ENCODE data around the gene DENND2A.
"Not testable (repeated sequence)": the region's sequence is repeated elsewhere in the genome, so short reads cannot be mapped to it uniquely, and the experiment has no call there.

The DENND2A gene

GRCh38 chr7:140551355-140552239 lies 89.0 kb downstream of the DENND2A start:
- no peak for DNase-seq (ENCODE audit: low read depth, low spot score)

DNA sequence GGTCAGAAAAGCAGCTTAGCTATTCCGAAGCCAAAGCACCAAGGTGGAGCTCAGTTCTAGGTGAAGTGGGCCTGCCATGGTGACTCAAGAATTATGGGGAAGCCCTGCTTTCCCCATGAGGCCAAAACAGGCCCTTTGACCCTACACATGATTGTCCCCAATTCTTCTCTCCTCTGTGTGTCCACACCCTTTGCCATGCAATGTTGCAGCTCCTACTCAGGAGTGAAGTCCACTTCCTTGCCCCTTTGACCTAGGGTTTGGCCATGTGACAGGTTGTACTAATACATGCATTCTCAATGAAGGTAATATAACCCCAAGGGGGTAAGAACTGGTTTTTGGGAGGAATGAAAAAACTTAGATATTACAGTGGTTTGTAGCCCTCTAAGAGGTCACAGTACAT lies 93.7 kb downstream of the DENND2A start:
- no peak for DNase-seq (ENCODE audit: low read depth, low spot score)

- DNase-seq (ENCODE audit: low read depth, low spot score): no peak
Measured at GRCh38 chr7:140544388-140544826, 96.2 kb downstream of the DENND2A start.

DNA sequence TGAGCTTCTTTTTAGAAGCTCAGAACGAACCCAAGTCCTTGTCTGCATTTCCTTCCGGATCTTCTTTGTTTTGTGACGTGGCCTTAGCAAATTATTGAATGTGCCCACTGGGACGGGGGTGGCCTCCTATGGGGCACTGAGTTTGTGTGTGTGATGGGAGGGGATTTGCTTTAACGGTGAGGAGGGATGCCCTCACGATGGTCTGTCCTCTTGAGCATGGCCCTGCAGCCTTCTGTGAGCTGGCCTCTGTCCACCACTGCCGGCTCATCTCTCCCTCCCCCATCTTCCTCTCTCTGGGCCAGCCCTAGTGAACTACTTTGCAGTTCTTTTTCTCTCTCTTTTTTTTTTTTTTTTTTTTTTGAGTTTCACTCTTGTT lies 98.4 kb downstream of the DENND2A start:
- peak; percentile 5 for DNase-seq (ENCODE audit: low read depth, low spot score)

GRCh38 chr7:140541513-140542227 lies 98.9 kb downstream of the DENND2A start:
- peak; percentile 85 for DNase-seq (ENCODE audit: low read depth, low spot score)

- no peak for DNase-seq (ENCODE audit: low read depth, low spot score)
Measured at GRCh38 chr7:140541176-140541512, 99.5 kb downstream of the DENND2A start.

DNA sequence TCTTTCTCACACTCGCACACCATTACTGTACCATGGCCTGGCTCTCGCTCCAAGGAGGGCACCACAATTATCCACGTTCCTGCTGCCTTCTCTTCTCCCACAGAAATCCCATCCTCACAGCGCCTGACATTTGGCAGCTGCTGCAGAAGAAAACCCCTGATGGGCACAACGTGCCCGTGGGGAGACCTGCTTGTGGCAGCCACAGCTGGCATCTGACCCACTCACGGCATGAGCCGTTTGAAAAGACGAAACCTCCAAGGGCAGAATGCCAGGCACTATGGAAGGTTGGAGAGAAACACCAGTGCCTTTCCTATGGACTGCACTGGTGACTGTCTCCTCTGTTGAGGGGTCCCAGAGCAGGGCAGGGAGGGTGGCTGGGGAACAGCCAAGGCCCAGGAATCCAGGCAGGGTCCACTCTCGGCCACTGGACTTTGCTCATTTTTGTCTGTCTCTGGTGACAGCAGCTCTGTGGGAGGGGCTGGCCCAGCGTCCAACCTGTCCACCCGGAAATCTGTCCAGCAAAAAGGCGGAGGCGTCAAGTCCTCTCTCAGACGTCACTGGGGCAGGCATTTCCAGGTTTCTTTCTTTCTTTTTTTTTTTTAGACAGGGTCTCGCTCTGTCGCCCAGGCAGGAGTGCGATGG lies 100.4 kb downstream of the DENND2A start:
- DNase-seq (ENCODE audit: low read depth, low spot score): no peak

GRCh38 chr7:140539461-140539860 lies 101.2 kb downstream of the DENND2A start:
- DNase-seq (ENCODE audit: low read depth, low spot score): no peak

DNA sequence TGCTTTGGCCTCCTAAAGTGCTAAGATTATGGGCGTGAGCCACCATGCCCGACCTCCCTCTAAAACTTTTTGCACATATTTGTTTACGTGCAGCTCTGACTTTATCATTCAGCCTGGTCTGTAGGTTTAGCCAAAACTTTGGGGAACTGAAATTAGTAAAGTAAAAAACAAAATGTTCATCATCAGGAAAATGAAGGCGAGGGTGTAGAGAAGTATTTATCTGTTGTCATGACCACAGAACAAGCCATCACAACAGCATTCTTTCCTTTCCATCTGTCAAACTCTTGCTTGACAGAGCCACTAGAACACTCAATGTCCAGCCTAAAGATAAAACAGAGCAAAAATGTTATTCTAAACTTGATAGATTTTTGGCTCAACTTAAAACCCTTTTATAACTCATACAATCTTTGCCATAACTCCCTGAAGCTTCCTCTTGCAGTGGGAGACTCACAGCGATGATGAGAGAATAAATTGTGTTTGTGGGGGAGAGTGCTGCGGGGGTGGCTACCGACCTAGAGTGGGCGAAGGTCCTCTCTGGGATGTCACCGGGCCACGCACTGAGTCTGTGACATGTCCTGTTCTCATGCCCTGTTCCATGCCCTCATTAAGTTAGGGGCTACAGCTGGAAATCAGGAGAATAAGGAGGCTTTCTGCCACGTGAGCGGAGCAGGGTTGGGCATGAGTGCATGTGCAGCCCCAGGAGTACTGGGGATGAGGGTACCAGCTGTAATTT lies 102.7 kb downstream of the DENND2A start:
- DNase-seq (ENCODE audit: low read depth, low spot score): no peak

DNA sequence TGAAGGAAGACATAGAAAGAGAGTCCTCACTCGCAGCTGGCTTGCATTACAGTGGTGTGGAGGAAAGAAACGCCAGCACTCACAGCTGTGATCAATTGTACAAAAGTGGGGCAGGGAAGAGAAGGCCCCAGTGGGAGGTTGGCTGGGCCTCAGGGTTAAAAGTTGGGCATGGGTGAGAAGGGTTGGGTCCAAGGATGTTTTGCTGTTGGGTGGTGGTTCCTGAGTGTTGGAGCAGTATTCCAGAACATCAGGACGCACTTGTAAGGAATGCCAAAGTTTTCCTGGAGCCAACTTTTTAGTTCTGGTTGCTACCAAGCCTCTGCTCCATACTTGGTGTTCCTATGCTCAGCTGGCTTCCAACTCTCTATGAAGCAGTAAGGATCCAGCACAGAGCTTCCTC lies 105.9 kb downstream of the DENND2A start:
- no peak for DNase-seq (ENCODE audit: low read depth, low spot score)

- DNase-seq (ENCODE audit: low read depth, low spot score): peak; percentile 34
Measured at GRCh38 chr7:140533394-140533872, 107.2 kb downstream of the DENND2A start.

DNA sequence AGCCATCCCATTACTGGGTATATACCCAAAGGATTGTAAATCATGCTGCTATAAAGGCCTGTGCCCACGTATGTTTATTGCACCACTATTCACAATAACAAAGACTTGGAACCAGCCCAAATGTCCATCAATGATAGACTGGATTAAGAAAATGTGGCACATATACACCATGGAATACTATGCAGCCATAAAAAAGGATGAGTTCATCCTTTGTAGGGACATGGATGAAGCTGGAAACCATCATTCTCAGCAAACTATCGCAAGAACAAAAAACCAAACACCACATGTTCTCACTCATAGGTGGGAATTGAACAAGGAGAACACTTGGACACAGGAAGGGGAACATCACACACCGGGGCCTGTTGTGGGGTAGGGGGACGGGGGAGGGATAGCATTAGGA lies 111.2 kb downstream of the DENND2A start:
- not testable (repeated sequence) for DNase-seq (ENCODE audit: low read depth, low spot score)

- no peak for DNase-seq (ENCODE audit: low read depth, low spot score)
Measured at GRCh38 chr7:140526787-140527664, 113.6 kb downstream of the DENND2A start.

GRCh38 chr7:140526214-140526613 lies 114.4 kb downstream of the DENND2A start:
- DNase-seq (ENCODE audit: low read depth, low spot score): no peak

- DNase-seq (ENCODE audit: low read depth, low spot score): no peak
Measured at GRCh38 chr7:140525743-140526142, 114.9 kb downstream of the DENND2A start.

GRCh38 chr7:140521421-140521820 lies 119.2 kb downstream of the DENND2A start:
- DNase-seq (ENCODE audit: low read depth, low spot score): no peak

GRCh38 chr7:140519007-140519399 lies 121.6 kb downstream of the DENND2A start:
- DNase-seq (ENCODE audit: low read depth, low spot score): no peak

- no peak for DNase-seq (ENCODE audit: low read depth, low spot score)
Measured at GRCh38 chr7:140518370-140519006, 122.1 kb downstream of the DENND2A start.

GRCh38 chr7:140517546-140518369 lies 122.9 kb downstream of the DENND2A start:
- peak; percentile 67 for DNase-seq (ENCODE audit: low read depth, low spot score)

Data from brain pericyte (primary cell).